Activated T-cell treated with anti-CD3 and anti-CD28 coated beads for 24 hours (primary cell): ENCODE results near the gene ADGRV1.
"Not testable (repeated sequence)": the region's sequence is repeated elsewhere in the genome, so short reads cannot be mapped to it uniquely, and the experiment has no call there.

Experiments
- DNase-seq: peaks from one replicate; pipeline ENCODE4 v3.0.0-alpha.2; 2020; ENCODE audit warnings: low read depth

ADGRV1 gene

GRCh38 chr5:91031402-91031752 is 472.8 kb downstream of the ADGRV1 start:
- no peak for DNase-seq

- no peak for DNase-seq
Measured at GRCh38 chr5:91032125-91032524, 473.5 kb downstream of the ADGRV1 start.

- no peak for DNase-seq
Measured at GRCh38 chr5:91033370-91033769, 474.8 kb downstream of the ADGRV1 start.

- DNase-seq, result no peak
Measured at GRCh38 chr5:91038180-91038808, 479.7 kb downstream of the ADGRV1 start.

GRCh38 chr5:91041132-91041531 is 482.5 kb downstream of the ADGRV1 start:
- not testable (repeated sequence) for DNase-seq

- DNase-seq, result no peak
Measured at GRCh38 chr5:91042247-91042935, 483.8 kb downstream of the ADGRV1 start.

- DNase-seq, result no peak
Measured at GRCh38 chr5:91042936-91043255, 484.3 kb downstream of the ADGRV1 start.

GRCh38 chr5:91048073-91048472 is 489.5 kb downstream of the ADGRV1 start:
- no peak for DNase-seq

GRCh38 chr5:91049112-91049511 is 490.5 kb downstream of the ADGRV1 start:
- no peak for DNase-seq

GRCh38 chr5:91049800-91050199 is 491.2 kb downstream of the ADGRV1 start:
- DNase-seq, result no peak

- DNase-seq, result not testable (repeated sequence)
Measured at GRCh38 chr5:91052411-91052810, 493.8 kb downstream of the ADGRV1 start.

GRCh38 chr5:91052977-91053740 is 494.6 kb downstream of the ADGRV1 start:
- DNase-seq, result no peak

GRCh38 chr5:91053741-91054025 is 495.1 kb downstream of the ADGRV1 start:
- DNase-seq, result no peak

GRCh38 chr5:91058155-91058554 is 499.6 kb downstream of the ADGRV1 start:
- no peak for DNase-seq

GRCh38 chr5:91058575-91058974 is 500.0 kb downstream of the ADGRV1 start:
- no peak for DNase-seq

GRCh38 chr5:91059409-91059808 is 500.8 kb downstream of the ADGRV1 start:
- no peak for DNase-seq

- DNase-seq, result no peak
Measured at GRCh38 chr5:91061094-91061493, 502.5 kb downstream of the ADGRV1 start.

GRCh38 chr5:91061946-91062562 is 503.5 kb downstream of the ADGRV1 start:
- no peak for DNase-seq

- DNase-seq, result not testable (repeated sequence)
Measured at GRCh38 chr5:91063098-91063690, 504.6 kb downstream of the ADGRV1 start.

GRCh38 chr5:91065496-91065895 is 506.9 kb downstream of the ADGRV1 start:
- DNase-seq, result no peak

- no peak for DNase-seq
Measured at GRCh38 chr5:91069364-91069763, 510.8 kb downstream of the ADGRV1 start.

- DNase-seq, result no peak
Measured at GRCh38 chr5:91070761-91071550, 512.4 kb downstream of the ADGRV1 start.
